ENCODE results near the gene CARD10. TPM values are rescaled to one million over a fixed set of nuclear protein-coding genes. Genes with fewer than 3 reads are reported as not detected.

The CARD10 gene
- total and polyA plus RNA-seq, 2 of the 13 experiments (the other 11 are each of a cell fraction or from before 2014, with no cell fraction given), result 35.2 to 55.8 TPM

DNA sequence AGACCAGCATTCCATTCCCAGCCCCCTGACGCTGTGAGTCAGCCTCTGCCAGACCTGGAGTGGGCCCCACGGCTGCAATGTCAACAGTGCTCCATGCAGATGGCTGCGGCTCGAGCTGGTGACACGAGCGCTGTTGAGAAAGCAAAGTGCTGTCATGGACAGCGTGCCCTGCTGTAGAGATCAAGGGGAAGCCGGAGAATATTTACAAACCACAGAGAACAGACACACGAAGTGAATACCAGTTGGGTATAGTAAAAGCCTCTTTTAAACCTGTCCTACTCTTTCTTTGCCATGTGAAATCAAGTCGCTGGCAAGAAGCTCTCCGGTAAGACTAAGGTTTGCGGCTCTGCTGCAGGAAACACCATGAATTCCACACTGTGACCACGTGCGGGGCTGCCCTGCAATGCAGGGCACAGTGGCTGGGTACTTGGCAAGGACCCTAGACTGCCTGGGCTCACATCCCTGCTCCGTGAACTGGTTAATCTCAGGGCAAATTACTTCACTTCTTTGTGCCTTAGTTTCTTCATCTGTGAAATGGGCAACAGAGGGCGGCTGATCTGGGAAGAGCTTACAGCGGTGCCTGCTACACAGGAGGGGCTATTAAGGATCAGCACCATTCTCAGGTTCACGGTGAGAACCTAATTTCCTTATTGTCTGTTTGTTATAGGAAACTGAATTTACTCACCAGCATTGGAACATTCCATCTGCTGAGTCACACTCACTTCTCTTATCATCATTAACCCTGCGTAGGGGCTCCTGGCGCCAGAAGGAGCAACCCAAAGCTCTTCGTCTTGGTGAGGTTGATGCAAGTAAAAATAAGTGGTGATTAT lies 64.1 kb downstream of the CARD10 start (continued):
- no peak for TF ChIP-seq ZBTB37 (CRISPR knock-in tag; IDR thresholded peaks at IDR 0.05)
- no peak for TF ChIP-seq U2AF2 (IDR thresholded peaks at IDR 0.05; ENCODE audit: low read depth, low read length)
- no peak for TF ChIP-seq HOXA7 (CRISPR knock-in tag; IDR thresholded peaks at IDR 0.05)
- no peak for TF ChIP-seq BRCA1 (CRISPR knock-in tag; IDR thresholded peaks at IDR 0.05)
- no peak for TF ChIP-seq ZNF230 (CRISPR knock-in tag; IDR thresholded peaks at IDR 0.05)
- TF ChIP-seq, protein P1, sequence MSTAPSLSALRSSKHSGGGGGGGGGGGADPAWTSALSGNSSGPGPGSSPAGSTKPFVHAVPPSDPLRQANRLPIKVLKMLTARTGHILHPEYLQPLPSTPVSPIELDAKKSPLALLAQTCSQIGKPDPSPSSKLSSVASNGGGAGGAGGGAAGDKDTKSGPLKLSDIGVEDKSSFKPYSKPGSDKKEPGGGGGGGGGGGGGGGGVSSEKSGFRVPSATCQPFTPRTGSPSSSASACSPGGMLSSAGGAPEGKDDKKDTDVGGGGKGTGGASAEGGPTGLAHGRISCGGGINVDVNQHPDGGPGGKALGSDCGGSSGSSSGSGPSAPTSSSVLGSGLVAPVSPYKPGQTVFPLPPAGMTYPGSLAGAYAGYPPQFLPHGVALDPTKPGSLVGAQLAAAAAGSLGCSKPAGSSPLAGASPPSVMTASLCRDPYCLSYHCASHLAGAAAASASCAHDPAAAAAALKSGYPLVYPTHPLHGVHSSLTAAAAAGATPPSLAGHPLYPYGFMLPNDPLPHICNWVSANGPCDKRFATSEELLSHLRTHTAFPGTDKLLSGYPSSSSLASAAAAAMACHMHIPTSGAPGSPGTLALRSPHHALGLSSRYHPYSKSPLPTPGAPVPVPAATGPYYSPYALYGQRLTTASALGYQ (CRISPR knock-in tag; IDR thresholded peaks at IDR 0.05), result no peak
- no peak for TF ChIP-seq TCF7L2 (IDR thresholded peaks at IDR 0.05; ENCODE audit: low read depth, low read length)
- TF ChIP-seq GATA4 (IDR thresholded peaks at IDR 0.05; ENCODE audit: borderline replicate concordance, low read depth), result no peak
- TF ChIP-seq ERF (CRISPR knock-in tag; IDR thresholded peaks at IDR 0.05), result peak; percentile 57; the same call in 1 of the 2 replicates
- no peak for TF ChIP-seq STAG1 (CRISPR knock-in tag; IDR thresholded peaks at IDR 0.05)
- no peak for TF ChIP-seq ZNF362 (CRISPR knock-in tag; IDR thresholded peaks at IDR 0.05; ENCODE audit: borderline replicate concordance)
- TF ChIP-seq DR1 (CRISPR knock-in tag; IDR thresholded peaks at IDR 0.05), result no peak
- no peak for TF ChIP-seq ZSCAN22 (CRISPR knock-in tag; IDR thresholded peaks at IDR 0.05)
- TF ChIP-seq ZNF136 (CRISPR knock-in tag; IDR thresholded peaks at IDR 0.05; ENCODE audit: low read depth), result no peak
- peak; percentile 46; the same call in 1 of the 2 replicates for TF ChIP-seq FOXP4 (CRISPR knock-in tag; IDR thresholded peaks at IDR 0.05)
- TF ChIP-seq KAT7 (CRISPR knock-in tag; IDR thresholded peaks at IDR 0.05; ENCODE audit: borderline replicate concordance), result no peak
- no peak for TF ChIP-seq ZNF441 (CRISPR knock-in tag; IDR thresholded peaks at IDR 0.05; ENCODE audit: borderline replicate concordance)
- no peak for TF ChIP-seq SRSF4 (IDR thresholded peaks at IDR 0.05; ENCODE audit: low read depth, low read length, poor library complexity, severe bottlenecking)
- no peak for TF ChIP-seq ZNF225 (CRISPR knock-in tag; IDR thresholded peaks at IDR 0.05)
- TF ChIP-seq RARG (CRISPR knock-in tag; IDR thresholded peaks at IDR 0.05; ENCODE audit: low read depth), result no peak
- TF ChIP-seq JUND (CRISPR knock-in tag; IDR thresholded peaks at IDR 0.05), result peak; percentile 73
- TF ChIP-seq, protein P2, sequence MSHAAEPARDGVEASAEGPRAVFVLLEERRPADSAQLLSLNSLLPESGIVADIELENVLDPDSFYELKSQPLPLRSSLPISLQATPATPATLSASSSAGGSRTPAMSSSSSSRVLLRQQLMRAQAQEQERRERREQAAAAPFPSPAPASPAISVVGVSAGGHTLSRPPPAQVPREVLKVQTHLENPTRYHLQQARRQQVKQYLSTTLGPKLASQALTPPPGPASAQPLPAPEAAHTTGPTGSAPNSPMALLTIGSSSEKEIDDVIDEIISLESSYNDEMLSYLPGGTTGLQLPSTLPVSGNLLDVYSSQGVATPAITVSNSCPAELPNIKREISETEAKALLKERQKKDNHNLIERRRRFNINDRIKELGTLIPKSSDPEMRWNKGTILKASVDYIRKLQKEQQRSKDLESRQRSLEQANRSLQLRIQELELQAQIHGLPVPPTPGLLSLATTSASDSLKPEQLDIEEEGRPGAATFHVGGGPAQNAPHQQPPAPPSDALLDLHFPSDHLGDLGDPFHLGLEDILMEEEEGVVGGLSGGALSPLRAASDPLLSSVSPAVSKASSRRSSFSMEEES (CRISPR knock-in tag; IDR thresholded peaks at IDR 0.05), result peak; percentile 79

Measured in HepG2 (cell line).